Measurements from ENCODE around the gene DGCR2.
"Not testable (repeated sequence)": the region's sequence is repeated elsewhere in the genome, so short reads cannot be mapped to it uniquely, and the experiment has no call there.

The DGCR2 gene

DNA sequence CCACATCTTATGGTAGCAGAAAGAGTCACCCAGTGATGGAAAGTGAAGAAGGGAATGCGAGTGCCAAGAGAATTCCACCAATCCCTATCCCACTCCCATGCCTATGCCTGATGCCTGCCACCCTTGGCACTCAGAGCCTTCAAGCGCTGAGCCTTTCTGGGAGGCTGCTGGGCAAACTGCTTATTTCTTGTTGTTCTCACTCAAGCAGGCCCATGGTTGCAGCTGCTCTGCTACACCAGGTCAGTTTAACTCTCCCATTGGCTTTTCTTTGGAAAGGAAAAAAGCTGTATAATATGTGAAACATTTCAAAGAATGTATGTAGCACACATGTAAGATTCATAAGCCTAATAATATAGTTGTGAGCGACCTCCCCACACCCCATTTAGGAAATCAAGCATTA is 41.4 kb downstream of the DGCR2 start:
- DNase-seq = no peak

DNA sequence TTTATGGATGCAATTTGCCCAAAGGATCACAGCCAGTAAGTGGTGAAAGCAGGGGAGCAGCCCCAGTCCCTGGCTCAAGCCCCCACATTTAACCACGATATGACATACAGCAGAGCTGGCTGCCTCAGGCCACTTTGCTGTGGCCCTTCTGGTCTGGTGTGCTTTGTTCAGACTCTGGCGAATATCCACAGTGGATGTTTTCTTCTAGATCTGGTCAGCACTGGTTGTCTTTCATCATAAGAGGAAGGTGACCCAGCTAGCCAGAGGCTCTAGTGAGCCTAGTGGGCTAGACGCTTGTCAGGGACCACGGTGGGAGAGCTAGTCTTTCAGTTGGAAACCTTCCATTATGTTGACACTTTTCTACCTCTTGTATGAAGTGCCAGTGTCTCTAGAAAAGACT is 42.5 kb downstream of the DGCR2 start:
- no peak for DNase-seq

DNA sequence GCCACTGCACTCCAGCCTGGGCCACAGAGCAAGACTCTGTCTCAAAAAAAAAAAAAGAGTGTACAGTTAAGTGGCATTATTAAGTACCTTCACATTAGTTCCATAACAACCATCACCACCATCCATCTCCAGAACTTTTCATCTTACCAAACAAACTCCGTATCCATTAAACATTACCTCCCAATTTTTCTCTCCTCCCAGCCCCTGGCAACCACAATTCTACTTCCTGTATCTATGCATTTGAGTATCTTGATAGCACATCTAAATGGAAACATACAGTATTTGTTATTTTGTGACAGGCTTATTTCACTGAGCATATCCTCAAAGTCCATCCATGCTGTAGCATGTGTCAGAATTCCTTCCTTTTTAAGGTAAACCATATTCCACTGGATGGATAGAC is 46.8 kb downstream of the DGCR2 start:
- DNase-seq = no peak

DNA sequence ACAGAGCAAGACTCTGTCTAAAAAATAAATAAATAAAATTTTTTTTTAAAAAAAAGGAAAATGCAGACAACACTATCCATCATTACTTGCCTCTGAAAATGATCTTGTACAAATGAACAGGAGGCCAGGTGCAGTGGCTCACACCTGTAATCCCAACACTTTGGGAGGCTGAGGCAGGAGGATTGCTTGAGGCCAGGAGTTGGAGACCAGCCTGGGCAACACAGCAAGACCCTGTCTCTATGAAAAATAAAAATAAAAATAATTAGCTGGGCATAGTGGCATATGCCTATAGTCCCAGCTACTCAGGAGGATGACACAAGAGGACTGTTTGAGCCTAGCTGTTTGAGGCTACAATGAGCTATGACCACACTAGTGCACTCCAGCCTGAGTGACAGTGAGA is 49.4 kb downstream of the DGCR2 start:
- not testable (repeated sequence) for DNase-seq

DNA sequence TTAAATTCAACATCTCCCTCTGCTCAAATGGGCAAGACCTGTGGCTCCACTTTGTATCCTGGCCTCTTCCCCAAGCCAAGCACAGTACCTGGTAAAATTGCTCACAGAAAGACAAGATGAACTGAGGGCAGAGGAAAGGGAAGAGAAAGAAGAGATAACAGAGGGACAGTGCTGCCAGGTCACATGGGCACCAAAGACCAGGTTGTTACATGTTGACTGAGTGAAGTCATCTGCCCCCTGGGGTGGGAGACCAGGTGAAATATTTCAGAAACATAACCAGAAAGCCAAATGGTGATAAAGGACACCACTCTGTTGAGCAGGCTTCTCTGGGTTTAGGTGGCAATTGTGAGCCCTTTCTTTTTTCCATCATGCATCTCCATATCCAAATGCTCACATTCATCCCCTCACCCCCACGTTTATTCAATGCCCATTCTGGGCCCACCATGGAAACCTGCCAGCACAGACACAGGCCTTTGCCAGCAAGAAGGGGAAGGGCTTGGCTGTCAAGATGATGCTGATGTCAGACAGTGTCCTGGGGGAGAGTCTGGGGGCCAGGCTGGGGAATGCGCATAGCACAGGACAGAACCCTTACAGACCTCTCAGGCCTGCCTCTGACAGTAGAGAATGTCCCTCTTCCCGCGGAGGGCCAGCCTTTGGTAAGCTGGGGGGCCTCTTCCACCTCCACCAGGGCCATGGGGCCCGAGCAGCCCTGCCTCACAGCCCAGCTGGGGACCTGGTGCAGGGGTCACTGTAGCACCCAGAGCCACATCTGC is 51.6 kb downstream of the DGCR2 start:
- DNase-seq = no peak

DNA sequence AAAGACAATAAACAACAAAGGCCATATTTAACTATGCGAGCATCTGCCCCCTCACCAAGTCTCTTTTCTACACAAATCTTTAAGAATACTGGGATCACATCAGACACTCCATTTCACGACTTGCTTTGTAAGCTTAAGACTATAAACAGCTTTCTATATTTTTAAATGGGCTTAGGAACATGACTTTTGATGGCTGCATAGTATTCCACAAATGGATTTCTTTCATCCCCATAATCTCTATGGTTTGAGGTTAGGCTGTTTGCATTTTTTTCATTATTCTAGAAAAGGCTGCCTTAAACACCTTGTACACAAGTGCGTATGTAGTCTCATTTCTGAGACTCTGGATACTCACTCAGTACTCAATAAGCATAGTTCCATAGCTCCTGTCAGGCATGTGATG is 52.8 kb downstream of the DGCR2 start:
- DNase-seq = no peak

DNA sequence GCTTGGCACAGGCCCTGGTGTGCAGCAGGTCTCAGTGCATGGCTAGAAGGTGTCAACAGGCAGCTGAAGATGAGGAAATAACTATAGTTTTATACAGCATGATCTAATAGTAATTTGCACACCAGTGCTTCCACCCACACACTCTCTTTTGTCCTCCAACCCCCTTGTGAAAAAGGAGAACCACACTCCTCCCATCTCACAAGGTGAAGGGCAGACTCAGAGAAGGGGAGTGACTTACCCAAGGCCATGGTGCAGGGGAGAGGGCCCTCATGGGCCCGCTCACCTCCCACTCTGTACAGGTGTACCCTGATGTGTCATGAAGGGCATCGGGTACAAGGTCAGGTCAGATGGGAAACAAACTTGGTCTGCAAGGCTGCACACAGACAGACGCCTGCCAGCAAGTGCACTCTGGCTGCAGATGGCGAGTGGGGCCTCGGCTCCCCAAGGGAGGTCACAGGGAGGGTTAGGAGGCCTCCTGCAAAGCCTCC is 53.4 kb downstream of the DGCR2 start:
- DNase-seq = no peak

DNA sequence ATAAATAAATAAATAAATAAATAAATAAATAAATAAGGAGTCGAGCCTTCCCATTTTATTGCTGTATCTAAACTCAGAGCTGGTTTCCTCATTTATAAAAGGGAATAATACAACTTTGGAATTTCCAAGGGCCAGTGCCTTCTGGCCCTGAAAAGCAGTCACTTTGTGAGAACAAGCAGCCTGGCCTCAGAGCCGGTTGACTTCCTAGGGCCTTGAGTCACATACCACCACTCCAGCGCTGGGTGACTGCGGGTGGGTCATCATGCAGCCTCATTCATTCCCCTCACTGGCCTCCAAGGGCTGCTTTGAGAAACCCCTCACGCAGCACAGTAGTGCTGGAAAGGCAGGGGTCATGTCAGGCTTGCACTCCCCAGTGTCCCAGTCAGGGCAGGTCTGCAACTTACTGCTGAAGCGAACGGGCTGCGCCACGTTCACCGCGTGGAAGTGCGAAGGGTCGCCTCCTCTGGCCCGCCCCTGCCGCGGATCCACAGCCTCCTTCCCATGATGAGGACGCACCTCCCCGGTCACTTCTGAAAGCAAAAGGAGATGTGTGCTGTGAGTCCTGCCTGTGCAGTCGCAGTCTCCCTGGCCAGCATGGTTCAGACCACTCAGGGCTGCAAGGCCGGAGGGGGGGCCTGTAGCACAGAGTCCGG is 54.4 kb downstream of the DGCR2 start:
- no peak for DNase-seq

DNA sequence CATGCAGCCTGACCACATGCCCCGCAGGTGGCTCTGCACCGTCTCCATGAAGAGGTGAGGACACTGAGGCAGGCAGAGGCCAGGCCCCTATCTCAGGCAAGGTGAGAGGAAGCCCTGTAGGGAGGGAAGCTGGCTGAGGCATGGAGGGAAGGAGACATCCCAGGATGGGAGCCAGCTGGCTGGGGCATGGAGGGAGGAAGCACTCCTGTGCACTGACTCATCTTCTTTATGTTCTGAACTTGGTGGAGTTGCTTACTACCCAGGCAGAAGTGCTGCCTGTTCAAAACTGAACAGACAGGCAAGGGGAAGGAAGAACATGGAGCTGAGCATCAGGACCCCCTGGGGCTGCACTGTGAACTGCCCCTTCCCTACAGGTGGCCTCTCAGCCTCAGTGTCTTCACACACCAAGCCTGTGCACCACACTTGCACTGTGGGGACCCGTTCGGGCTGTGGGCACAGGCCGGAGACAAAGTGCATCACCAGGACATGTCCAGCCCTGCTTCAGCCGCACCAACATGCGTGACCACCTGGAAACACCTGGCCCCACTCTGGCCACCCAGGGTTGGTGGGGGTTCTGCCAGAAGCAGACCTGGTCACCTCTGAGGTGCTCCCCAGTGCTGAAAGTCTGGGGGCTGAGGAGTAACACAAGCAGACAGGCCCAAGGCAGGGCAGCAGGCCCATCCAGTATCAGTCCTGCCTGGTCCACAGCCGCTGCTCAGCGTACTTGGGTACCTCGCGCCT is 55.5 kb downstream of the DGCR2 start:
- peak; percentile 11 for DNase-seq

DNA sequence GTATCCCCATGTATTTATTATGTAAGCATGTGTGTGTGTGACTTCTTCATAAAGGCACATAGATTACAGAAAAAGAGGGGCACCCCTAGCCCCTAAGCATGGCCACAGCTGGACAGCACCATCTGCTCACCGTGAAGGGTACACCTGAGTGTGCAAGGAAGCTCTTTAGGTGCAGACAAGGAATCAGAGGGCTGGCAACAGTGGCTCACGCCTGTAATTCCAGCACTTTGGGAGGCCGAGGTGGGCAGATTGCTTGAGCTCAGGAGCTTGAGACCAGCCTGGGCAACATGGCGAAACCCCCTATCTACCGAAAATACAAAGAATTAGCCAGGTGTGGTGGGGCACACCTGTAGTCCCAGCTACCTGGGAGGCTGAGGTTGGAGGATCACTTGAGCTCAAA is 56.3 kb downstream of the DGCR2 start:
- DNase-seq = no peak

DNA sequence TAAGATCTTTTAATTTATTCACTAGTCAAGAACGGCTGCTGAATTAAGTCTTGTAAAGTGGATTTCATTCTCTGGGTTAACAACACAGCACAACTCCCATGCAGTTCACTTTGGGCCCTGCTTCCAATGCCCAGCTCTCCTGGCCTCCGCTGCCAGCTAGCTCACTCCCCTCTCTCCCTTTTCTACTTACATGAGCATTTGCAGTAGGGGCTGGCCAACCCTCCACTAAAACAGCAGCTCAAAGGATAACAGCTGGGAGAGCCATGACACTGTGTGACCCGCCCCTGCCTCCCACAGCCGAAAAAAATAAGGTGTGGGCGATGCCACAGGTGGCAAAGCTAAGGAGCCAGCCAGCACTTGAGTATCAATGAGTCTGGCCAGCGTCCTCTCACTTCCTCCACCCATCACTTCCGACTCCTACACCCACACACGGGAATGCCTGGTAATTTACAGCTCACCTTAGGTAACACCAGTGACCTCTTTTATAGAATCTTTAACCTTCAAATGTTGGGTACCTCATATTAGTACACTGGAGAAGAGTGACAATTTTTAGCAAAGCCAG is 56.8 kb downstream of the DGCR2 start:
- DNase-seq = no peak

DNA sequence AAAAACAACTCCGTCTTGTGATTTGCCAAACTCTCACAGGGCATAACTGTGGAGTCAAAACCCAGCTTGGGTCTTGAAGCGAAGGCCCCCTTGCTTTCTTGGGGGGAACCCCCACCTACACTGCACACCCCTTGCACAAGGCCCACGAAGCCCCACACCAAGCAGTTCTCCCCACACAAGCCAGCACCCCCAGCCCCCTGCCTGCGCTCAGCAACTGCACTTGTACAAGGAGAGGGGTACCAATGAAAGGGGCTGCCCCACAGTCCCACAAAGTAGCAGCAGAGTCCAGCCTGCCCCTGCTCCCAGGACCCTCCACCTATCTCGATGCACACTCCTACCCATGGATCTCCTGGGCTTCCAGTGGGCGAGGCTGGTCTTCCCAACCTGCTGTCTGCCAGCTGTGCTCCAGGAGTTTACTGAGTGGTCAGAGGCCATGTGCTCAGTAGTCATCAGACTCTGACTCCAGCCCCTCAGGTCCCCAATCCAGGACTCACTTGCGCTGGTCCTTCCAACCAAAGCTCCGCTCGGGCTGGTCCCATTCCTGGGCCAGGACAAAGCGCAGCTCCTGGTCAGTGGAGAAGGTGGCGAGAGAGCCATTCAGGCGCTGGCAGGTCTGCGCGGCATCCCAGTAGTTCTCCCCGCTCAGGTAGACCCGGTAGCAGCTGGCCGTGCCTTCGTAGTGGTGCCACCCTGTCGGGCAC is 57.7 kb downstream of the DGCR2 start:
- no peak for DNase-seq

DNA sequence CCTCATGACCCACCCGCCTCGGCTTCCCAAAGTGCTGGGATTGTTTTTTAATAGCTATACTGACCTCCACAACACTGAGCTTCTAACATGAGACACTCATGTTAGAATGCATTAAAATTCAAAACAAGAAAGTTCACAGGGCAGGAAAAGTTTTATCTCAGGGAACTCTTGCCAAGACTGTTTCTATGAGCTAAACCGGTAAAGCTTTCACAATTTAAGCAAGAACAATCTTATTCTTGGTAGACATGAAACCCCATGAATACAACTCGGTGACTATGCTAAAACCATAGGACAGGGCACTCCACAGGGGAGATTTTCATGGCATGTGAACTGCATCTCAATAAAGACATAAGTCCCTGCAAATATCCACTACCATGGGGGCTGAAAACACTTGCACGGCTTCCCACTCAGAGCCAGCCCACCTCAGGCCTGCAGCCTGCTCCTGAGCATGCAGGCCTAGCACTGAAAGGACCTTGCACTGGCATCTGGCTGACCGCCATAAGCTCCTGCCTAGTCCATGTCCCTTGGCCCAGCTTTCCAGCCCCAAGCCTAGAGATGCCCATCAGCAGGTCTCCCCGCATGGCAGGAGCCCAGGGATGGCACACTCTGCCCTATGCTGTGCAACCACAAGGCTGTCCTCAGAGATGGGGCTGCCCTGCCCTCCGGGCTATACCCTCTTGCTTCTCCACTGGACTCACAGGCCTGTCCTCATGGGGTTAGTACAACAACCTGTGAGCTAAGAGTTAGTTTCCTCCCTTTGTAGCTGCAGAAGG is 58.4 kb downstream of the DGCR2 start:
- DNase-seq = no peak

DNA sequence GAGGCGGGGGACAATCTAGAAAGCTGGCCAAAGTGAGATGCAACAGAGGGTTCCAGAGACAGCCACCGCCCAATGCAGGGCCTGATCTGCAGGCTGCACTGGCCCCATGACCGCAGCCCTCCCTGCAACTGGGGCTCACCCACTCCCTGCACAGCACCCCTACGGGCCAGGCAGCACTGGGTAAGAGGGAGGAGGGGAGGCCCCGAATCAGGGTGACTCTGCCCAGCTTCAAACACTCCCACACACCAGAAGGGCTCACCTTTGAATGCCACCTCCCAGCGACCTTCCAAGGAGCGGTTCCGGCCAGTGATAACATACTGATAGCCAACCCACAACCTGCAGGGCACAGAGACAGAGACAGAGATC is 59.3 kb downstream of the DGCR2 start:
- no peak for DNase-seq

DNA sequence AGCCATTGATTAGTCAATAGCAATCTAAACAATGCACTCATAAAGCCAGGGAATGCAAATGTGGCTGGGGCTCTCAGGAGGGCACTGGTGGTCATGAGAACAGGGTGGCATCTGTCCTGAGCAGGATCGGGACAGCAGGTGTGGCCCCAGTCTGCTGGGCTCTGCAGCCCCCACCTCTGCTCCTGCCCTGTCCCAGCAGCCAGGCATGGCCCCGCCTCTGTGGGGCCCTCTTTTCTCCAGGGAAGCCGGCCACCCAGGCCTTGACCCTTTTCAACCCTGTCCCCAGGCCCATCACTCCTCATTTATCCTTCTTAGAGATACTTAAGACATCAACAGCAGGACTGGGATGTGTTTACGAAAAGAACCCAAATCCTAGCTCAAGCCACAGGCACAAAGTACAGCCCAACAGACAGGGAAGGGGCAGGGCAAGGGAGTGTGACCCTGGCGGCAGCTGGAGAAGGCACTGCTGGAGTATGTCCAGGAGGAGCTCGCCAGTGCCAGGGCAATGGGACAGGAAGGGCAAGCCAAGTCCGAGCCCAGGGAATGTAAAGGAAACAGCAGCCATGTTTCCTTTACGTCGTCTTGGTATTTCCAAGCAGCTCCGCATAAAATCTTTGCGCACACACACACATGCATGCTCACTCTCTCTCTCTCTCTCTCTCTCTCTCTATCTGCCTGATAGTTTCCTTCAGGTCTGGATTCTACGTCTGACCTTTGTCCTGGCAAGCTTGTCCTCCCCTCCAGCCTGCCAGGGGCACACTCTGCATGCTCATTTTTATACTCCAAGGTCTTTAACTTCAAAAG is 59.9 kb downstream of the DGCR2 start:
- DNase-seq = no peak

DNA sequence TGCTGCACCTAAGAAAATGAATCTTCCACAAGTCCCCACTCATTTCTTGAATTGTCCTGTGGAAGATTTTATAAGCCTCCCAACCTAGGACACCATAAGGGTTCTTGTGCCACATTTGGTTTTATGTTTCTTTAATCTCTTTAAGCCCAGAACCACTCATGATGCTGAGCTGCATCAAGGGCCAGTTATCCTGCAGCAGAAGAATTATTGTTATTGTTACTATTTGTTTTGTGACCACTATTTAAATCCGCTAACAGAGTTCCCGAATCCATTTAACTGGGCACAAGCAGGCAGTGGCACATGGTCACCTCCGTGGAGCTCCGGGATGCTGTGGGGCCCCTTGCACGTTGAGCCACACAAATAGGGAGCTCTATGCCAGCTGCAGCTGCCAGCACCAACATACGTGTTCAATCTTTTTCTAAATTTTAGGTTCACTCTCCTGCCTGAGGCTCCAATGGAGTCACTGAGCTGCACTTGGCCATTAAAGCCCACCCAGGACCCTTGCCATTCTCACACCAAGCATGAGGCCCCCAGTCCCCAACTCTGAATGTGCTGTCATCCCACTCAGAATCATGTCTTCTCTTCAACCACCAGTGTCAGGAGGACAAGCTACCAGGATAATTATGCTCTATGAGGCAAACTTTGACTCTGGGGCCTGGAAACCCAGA is 60.6 kb downstream of the DGCR2 start:
- no peak for DNase-seq

DNA sequence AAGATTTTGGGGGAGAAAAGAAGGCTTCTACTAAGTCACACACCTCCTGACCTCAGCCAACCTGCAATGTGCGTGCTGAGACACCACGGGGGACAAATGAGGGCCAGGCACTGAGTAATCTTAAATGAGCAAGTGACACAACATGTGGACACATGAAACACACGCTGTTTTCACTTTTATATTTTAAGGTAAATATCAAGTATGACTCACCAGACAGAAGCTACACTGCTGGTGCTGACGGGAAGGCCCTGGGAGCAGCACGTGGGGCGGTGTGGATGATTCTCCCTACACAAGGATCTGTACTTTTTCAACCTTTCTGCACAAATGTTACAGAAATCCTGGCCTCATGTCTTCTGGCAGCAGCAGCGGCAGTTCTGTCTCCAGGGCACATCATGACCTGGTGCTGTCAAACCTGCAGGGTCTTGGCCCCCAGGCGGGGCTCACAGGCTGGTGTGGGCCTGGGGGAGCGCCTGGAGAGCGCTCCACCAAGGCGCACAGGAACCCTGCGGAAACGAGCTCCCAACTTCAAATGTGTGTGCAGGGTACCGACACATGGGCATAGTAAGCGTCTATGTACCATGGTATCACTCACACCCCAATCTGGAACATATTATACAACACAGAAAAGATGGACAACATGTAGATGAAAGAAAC is 61.7 kb downstream of the DGCR2 start:
- peak; percentile 16 for DNase-seq

DNA sequence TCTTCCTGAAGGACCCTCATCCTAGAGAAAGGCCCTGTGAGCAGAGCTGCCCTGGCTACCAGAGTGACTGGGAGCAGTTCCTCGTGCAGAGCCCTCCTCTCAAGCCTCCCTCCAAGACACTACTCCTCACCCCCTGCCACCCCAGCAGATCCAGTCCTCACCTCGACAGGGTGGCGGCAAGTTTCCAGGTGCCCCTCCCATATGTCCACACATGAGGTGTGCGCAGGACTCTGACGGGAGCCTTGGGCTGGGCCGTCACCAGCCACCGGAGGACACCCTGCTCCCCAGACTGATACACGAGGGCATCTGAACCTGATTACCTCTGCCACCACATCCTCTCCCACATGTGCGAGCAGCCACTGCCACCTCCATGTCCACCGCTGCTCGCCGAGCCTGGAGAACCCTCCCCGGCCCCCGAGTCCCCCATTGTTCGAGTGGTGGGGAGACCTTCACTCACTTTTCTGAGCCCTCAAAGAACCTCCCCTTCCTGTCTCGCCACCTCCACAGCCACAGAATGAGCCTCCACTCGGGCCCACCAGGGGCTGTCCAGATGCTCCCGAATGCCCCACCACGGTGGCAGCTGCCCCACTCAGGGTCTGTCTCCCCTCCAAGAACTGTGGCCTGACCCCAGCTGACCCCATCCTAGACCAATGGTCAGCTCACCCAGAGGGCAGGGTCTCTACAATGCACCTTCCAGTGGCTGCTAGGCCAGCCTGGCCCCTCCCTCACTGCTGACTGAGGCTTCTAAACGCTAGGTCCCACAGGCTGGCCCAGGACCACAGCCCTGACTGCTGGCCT is 62.5 kb downstream of the DGCR2 start:
- no peak for DNase-seq

DNA sequence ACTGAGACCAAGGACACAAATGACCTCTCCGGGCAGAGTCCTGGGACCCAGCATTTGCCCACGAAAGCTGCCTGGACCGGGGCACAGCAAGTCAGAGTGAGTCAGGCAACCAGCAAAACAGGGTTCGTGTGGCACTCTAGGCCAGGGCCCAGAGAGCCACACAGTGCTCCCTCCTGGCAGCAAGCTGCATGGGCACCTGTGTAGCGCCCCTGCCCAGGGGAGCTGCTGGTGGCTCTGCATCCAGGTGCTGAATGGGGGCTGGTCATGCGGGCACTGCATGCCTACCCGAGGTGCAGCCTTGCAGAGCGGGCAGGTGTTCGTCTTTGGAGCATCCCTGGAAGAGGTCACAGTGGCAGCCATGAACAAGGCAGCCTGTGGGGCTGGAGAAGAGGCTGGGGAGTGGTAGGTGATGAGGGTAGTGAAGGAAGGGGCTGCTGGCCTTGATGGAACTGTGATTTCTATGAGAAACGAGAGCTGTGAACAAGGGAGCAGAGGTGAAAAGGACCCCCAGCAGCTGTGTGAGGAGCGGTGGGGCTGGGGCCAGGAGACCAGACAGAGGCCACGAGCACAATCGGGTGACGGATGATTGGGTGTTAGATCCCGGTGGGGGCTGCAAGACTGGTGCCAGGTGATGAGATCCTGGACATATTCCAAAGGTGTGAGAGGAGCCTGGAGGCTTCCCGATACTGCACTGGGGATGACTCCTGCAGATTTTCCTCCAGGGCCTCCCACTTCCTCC is 63.3 kb downstream of the DGCR2 start:
- DNase-seq = no peak
